Tibial nerve (tissue), 3 donors: Measurements from ENCODE around the gene GUCA2B.

Experiments used
- POLR2A ChIP-seq, 2 donors: fragments of 450-650 bp; IDR thresholded peaks; one replicate each; pipeline ENCODE4 v1.6.1; 2017; ENCODE audit warnings: antibody characterized with exemption in 2 of 2, mild to moderate bottlenecking in 2 of 2, moderate library complexity in 2 of 2
- TF ChIP-seq, protein P1 (sequence below), 5 experiments: fragments of 200-600 bp in 3 of 5; fragments of 450-650 bp in 2 of 5; sonication (generic) in 3 of 5; IDR thresholded peaks; one replicate each; pipeline ENCODE4 v1.5.1; 2016 to 2019; ENCODE audit warnings: antibody characterized with exemption in 5 of 5, mild to moderate bottlenecking in 3 of 5, moderate library complexity in 2 of 5

DNA sequence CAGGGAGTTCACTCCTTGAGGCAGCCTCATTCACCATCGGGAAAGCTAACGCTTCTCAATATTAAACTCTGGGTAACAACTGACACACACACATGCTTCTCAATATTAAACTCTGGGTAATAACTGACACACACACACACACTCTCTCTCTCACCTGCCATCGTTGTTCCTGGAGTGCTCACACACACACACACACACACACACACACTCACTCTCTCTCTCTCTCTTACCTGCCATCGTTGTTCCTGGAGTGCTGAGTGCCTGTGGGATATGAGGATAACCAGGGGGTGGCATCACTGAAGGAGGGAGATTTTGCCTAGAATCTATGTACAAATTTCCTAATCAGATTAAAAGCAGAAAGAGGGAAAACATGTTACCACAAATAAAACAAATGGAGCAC lies 28.5 kb downstream of the GUCA2B start:
- TF ChIP-seq, protein P1, sequence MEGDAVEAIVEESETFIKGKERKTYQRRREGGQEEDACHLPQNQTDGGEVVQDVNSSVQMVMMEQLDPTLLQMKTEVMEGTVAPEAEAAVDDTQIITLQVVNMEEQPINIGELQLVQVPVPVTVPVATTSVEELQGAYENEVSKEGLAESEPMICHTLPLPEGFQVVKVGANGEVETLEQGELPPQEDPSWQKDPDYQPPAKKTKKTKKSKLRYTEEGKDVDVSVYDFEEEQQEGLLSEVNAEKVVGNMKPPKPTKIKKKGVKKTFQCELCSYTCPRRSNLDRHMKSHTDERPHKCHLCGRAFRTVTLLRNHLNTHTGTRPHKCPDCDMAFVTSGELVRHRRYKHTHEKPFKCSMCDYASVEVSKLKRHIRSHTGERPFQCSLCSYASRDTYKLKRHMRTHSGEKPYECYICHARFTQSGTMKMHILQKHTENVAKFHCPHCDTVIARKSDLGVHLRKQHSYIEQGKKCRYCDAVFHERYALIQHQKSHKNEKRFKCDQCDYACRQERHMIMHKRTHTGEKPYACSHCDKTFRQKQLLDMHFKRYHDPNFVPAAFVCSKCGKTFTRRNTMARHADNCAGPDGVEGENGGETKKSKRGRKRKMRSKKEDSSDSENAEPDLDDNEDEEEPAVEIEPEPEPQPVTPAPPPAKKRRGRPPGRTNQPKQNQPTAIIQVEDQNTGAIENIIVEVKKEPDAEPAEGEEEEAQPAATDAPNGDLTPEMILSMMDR (IDR thresholded peaks at IDR 0.05), result no peak
- no peak for TF ChIP-seq POLR2A (IDR thresholded peaks at IDR 0.05)
